ENCODE data around the gene KLF3. TPM values are rescaled to one million over a fixed set of nuclear protein-coding genes. Genes with fewer than 3 reads are reported as not detected.
A peak's percentile ranks its signal among the peaks of the same experiment; 100 is the strongest.

Gene KLF3
- total and polyA plus RNA-seq, 2 experiments from 2014 or later: 13.8 to 14.7 TPM

GRCh38 chr4:38659346-38659745 lies 4.7 kb upstream of the KLF3 start:
- Histone ChIP-seq H3K36me3 (ENCODE audit: low read depth) (no peaks in the 10 kb centered on the region), H3K9ac (no peak overlapping the region), H3K9me3 (ENCODE audit: low read depth) (no peaks in the 10 kb centered on the region), H3K9me2 (ENCODE audit: insufficient read depth) (no peaks in the 10 kb centered on the region), H3F3A (ENCODE audit: insufficient read depth) (0 out of 2 replicates have a peak, but pooled peaks cover 6% of the 10 kb centered on the region), H3K27ac (no peak overlapping the region), H3K4me3 (no peak overlapping the region), H3K27me3 (replicated peaks; ENCODE audit: insufficient read depth) (no peaks in the 10 kb centered on the region), H3K4me1 (ENCODE audit: insufficient read depth) (no peaks in the 10 kb centered on the region; the same call in 1 of the 2 replicates), H4K20me1 (ENCODE audit: insufficient read depth) (no peaks in the 10 kb centered on the region), H3K79me2 (ENCODE audit: insufficient read depth) (peaks cover 18% of the 10 kb centered on the region), H2AFZ (no peak overlapping the region), H3K4me2 (ENCODE audit: unreplicated experiment) (no peak overlapping the region)
- TF ChIP-seq EZH2 (IDR thresholded peaks at IDR 0.05; ENCODE audit: insufficient read depth, poor library complexity, severe bottlenecking): no peak
- 95 to 96% methylated on average over 3 of the region's 3 CpGs for WGBS, 2 experiments (ENCODE audit: low coverage in 1 of 2, low lambda C conversion rate in 2 of 2, missing lambda C conversion rate in 2 of 2)
- DNase-seq: no peak
- in situ Hi-C loops (cut with MboI): no loop called here

- TF ChIP-seq EZH2 (IDR thresholded peaks at IDR 0.05; ENCODE audit: insufficient read depth, poor library complexity, severe bottlenecking) (no peak), EZH2phosphoT487 (IDR thresholded peaks at IDR 0.05; ENCODE audit: insufficient read depth, low read depth) (no peak)
- Histone ChIP-seq H3K4me3 (no peak overlapping the region), H3K79me2 (ENCODE audit: insufficient read depth) (peaks cover 31% of the 10 kb centered on the region), H3K9me3 (ENCODE audit: low read depth) (no peaks in the 10 kb centered on the region), H3K4me2 (ENCODE audit: unreplicated experiment) (no peak overlapping the region), H3K4me1 (ENCODE audit: insufficient read depth) (peaks cover under 1% of the 10 kb centered on the region), H3K36me3 (ENCODE audit: low read depth) (no peaks in the 10 kb centered on the region), H3K27me3 (replicated peaks; ENCODE audit: insufficient read depth) (no peaks in the 10 kb centered on the region), H3F3A (ENCODE audit: insufficient read depth) (peaks cover 14% of the 10 kb centered on the region), H3K27ac (no peak overlapping the region), H3K9me2 (ENCODE audit: insufficient read depth) (no peaks in the 10 kb centered on the region), H2AFZ (no peak overlapping the region), H3K9ac (no peak overlapping the region), H4K20me1 (ENCODE audit: insufficient read depth) (no peaks in the 10 kb centered on the region)
- in situ Hi-C loops (cut with MboI): no loop called here
- WGBS, 2 experiments (ENCODE audit: low coverage in 1 of 2, low lambda C conversion rate in 2 of 2, missing lambda C conversion rate in 2 of 2): 95 to 100% methylated on average over 4 of the region's 4 CpGs
- no peak for DNase-seq
Measured at GRCh38 chr4:38660838-38661237, 3.2 kb upstream of the KLF3 start.

- Histone ChIP-seq H3K27ac (no peak overlapping the region), H3K4me2 (ENCODE audit: unreplicated experiment) (no peak overlapping the region), H3K4me1 (ENCODE audit: insufficient read depth) (peaks cover 6% of the 10 kb centered on the region), H3F3A (ENCODE audit: insufficient read depth) (peaks cover 19% of the 10 kb centered on the region), H2AFZ (no peak overlapping the region), H4K20me1 (ENCODE audit: insufficient read depth) (no peaks in the 10 kb centered on the region), H3K9ac (no peak overlapping the region), H3K9me3 (ENCODE audit: low read depth) (no peaks in the 10 kb centered on the region), H3K9me2 (ENCODE audit: insufficient read depth) (no peaks in the 10 kb centered on the region), H3K36me3 (ENCODE audit: low read depth) (no peaks in the 10 kb centered on the region), H3K27me3 (replicated peaks; ENCODE audit: insufficient read depth) (no peaks in the 10 kb centered on the region), H3K4me3 (no peak overlapping the region), H3K79me2 (ENCODE audit: insufficient read depth) (peaks cover 36% of the 10 kb centered on the region)
- in situ Hi-C loops (cut with MboI): no loop called here
- TF ChIP-seq EZH2phosphoT487 (IDR thresholded peaks at IDR 0.05; ENCODE audit: insufficient read depth, low read depth) (no peak), EZH2 (IDR thresholded peaks at IDR 0.05; ENCODE audit: insufficient read depth, poor library complexity, severe bottlenecking) (no peak)
- no peak for DNase-seq
- 94 to 97% methylated on average over 3 of the region's 3 CpGs for WGBS, 2 experiments (ENCODE audit: low coverage in 1 of 2, low lambda C conversion rate in 2 of 2, missing lambda C conversion rate in 2 of 2)
Measured at GRCh38 chr4:38661371-38661770, 2.6 kb upstream of the KLF3 start.

- Histone ChIP-seq H3K9me2 (ENCODE audit: insufficient read depth) (no peaks in the 10 kb centered on the region), H3K36me3 (ENCODE audit: low read depth) (no peaks in the 10 kb centered on the region), H3K9me3 (ENCODE audit: low read depth) (no peaks in the 10 kb centered on the region), H3F3A (ENCODE audit: insufficient read depth) (peaks cover 29% of the 10 kb centered on the region), H3K4me3 (peak overlapping the region; percentile 79), H3K9ac (peak overlapping the region; percentile 98), H3K4me1 (ENCODE audit: insufficient read depth) (peaks cover 14% of the 10 kb centered on the region), H3K27me3 (replicated peaks; ENCODE audit: insufficient read depth) (no peaks in the 10 kb centered on the region), H3K4me2 (ENCODE audit: unreplicated experiment) (peak overlapping the region; percentile 87), H3K79me2 (ENCODE audit: insufficient read depth) (peaks cover 45% of the 10 kb centered on the region), H3K27ac (peak overlapping the region; percentile 92), H4K20me1 (ENCODE audit: insufficient read depth) (no peaks in the 10 kb centered on the region), H2AFZ (peak overlapping the region; percentile 71)
- no peak for DNase-seq
- in situ Hi-C loops (cut with MboI): no loop called here
- no peak for TF ChIP-seq EZH2 (IDR thresholded peaks at IDR 0.05; ENCODE audit: insufficient read depth, poor library complexity, severe bottlenecking)
- TF ChIP-seq EZH2phosphoT487 (IDR thresholded peaks at IDR 0.05; ENCODE audit: insufficient read depth, low read depth): no peak
- WGBS, 2 experiments (ENCODE audit: low coverage in 1 of 2, low lambda C conversion rate in 2 of 2, missing lambda C conversion rate in 2 of 2): 37 to 38% methylated on average over 26 of the region's 26 CpGs
Measured at GRCh38 chr4:38662522-38663089, 1.4 kb upstream of the KLF3 start.
